ENCODE data around the gene ARHGAP30.
A peak's percentile ranks its signal among the peaks of the same experiment; 100 is the strongest.

ARHGAP30 gene

GRCh38 chr1:161013488-161014230 lies 56.0 kb downstream of the ARHGAP30 start:
- peak overlapping the region; percentile 96 for H3K4me2 ChIP-seq (ENCODE audit: low read depth, low read length, poor library complexity, severe bottlenecking)

GRCh38 chr1:161013131-161013487 lies 56.6 kb downstream of the ARHGAP30 start:
- no peaks in the 10 kb centered on the region for H3K27me3 ChIP-seq (ENCODE audit: insufficient read depth, low read length, poor library complexity, severe bottlenecking)
- no peaks in the 10 kb centered on the region for H3K9me2 ChIP-seq (replicated peaks; ENCODE audit: low read depth, low read length)
- H3K36me3 ChIP-seq (ENCODE audit: insufficient read depth, low read length): no peaks in the 10 kb centered on the region
- H2AFZ ChIP-seq (ENCODE audit: low read length): peak overlapping the region; percentile 47; the same call in 1 of the 2 replicates
- no peaks in the 10 kb centered on the region for H4K20me1 ChIP-seq (ENCODE audit: insufficient read depth, low read length, poor library complexity, severe bottlenecking)
- peaks cover 31% of the 10 kb centered on the region for H3K4me1 ChIP-seq (ENCODE audit: insufficient read depth, low read length, poor library complexity, severe bottlenecking)
- H3K9me3 ChIP-seq (ENCODE audit: insufficient read depth, low read depth, low read length): no peaks in the 10 kb centered on the region
- H3K9ac ChIP-seq (ENCODE audit: low read depth, low read length, poor library complexity, severe bottlenecking): peak overlapping the region; percentile 82
- H3K79me2 ChIP-seq (ENCODE audit: insufficient read depth, low read length): peaks cover 38% of the 10 kb centered on the region
- TF ChIP-seq, protein P1, sequence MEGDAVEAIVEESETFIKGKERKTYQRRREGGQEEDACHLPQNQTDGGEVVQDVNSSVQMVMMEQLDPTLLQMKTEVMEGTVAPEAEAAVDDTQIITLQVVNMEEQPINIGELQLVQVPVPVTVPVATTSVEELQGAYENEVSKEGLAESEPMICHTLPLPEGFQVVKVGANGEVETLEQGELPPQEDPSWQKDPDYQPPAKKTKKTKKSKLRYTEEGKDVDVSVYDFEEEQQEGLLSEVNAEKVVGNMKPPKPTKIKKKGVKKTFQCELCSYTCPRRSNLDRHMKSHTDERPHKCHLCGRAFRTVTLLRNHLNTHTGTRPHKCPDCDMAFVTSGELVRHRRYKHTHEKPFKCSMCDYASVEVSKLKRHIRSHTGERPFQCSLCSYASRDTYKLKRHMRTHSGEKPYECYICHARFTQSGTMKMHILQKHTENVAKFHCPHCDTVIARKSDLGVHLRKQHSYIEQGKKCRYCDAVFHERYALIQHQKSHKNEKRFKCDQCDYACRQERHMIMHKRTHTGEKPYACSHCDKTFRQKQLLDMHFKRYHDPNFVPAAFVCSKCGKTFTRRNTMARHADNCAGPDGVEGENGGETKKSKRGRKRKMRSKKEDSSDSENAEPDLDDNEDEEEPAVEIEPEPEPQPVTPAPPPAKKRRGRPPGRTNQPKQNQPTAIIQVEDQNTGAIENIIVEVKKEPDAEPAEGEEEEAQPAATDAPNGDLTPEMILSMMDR (conservative IDR thresholded peaks at IDR 0.05; ENCODE audit: low read length): no peak
- no peak for TF ChIP-seq EZH2phosphoT487 (IDR thresholded peaks at IDR 0.05; ENCODE audit: borderline replicate concordance)
- peak overlapping the region; percentile 87 for H3K4me3 ChIP-seq (ENCODE audit: low read length, poor library complexity, severe bottlenecking)
- peak overlapping the region; percentile 96 for H3K4me2 ChIP-seq (ENCODE audit: low read depth, low read length, poor library complexity, severe bottlenecking)
- H3F3A ChIP-seq (ENCODE audit: low read depth): peaks cover 16% of the 10 kb centered on the region

More at GRCh38 chr1:161013488-161014230, 56.0 kb downstream of the ARHGAP30 start:
- H2AFZ ChIP-seq (ENCODE audit: low read length): peak overlapping the region; percentile 47; the same call in 1 of the 2 replicates
- no peaks in the 10 kb centered on the region for H3K27me3 ChIP-seq (ENCODE audit: insufficient read depth, low read length, poor library complexity, severe bottlenecking)
- peaks cover 36% of the 10 kb centered on the region for H3K4me1 ChIP-seq (ENCODE audit: insufficient read depth, low read length, poor library complexity, severe bottlenecking)
- H3F3A ChIP-seq (ENCODE audit: low read depth): peaks cover 16% of the 10 kb centered on the region
- TF ChIP-seq, protein P1 (conservative IDR thresholded peaks at IDR 0.05; ENCODE audit: low read length): no peak
- TF ChIP-seq EZH2phosphoT487 (IDR thresholded peaks at IDR 0.05; ENCODE audit: borderline replicate concordance): no peak
- no peaks in the 10 kb centered on the region for H4K20me1 ChIP-seq (ENCODE audit: insufficient read depth, low read length, poor library complexity, severe bottlenecking)
- H3K9me2 ChIP-seq (replicated peaks; ENCODE audit: low read depth, low read length): no peaks in the 10 kb centered on the region
- H3K4me3 ChIP-seq (ENCODE audit: low read length, poor library complexity, severe bottlenecking): peak overlapping the region; percentile 87
- H3K36me3 ChIP-seq (ENCODE audit: insufficient read depth, low read length): no peaks in the 10 kb centered on the region
- no peaks in the 10 kb centered on the region for H3K9me3 ChIP-seq (ENCODE audit: insufficient read depth, low read depth, low read length)
- peak overlapping the region; percentile 82 for H3K9ac ChIP-seq (ENCODE audit: low read depth, low read length, poor library complexity, severe bottlenecking)
- peaks cover 39% of the 10 kb centered on the region for H3K79me2 ChIP-seq (ENCODE audit: insufficient read depth, low read length)

GRCh38 chr1:161012420-161012819 lies 57.3 kb downstream of the ARHGAP30 start:
- H3K9me3 ChIP-seq (ENCODE audit: insufficient read depth, low read depth, low read length): no peaks in the 10 kb centered on the region
- H3K27me3 ChIP-seq (ENCODE audit: insufficient read depth, low read length, poor library complexity, severe bottlenecking): no peaks in the 10 kb centered on the region
- H2AFZ ChIP-seq (ENCODE audit: low read length): no peak overlapping the region
- no peaks in the 10 kb centered on the region for H3K9me2 ChIP-seq (replicated peaks; ENCODE audit: low read depth, low read length)
- no peaks in the 10 kb centered on the region for H4K20me1 ChIP-seq (ENCODE audit: insufficient read depth, low read length, poor library complexity, severe bottlenecking)
- H3K4me3 ChIP-seq (ENCODE audit: low read length, poor library complexity, severe bottlenecking): peak overlapping the region; percentile 87
- peaks cover 33% of the 10 kb centered on the region for H3K79me2 ChIP-seq (ENCODE audit: insufficient read depth, low read length)
- peaks cover 16% of the 10 kb centered on the region for H3F3A ChIP-seq (ENCODE audit: low read depth)
- TF ChIP-seq, protein P1 (conservative IDR thresholded peaks at IDR 0.05; ENCODE audit: low read length): no peak
- TF ChIP-seq EZH2phosphoT487 (IDR thresholded peaks at IDR 0.05; ENCODE audit: borderline replicate concordance): no peak
- H3K4me1 ChIP-seq (ENCODE audit: insufficient read depth, low read length, poor library complexity, severe bottlenecking): peaks cover 28% of the 10 kb centered on the region
- H3K36me3 ChIP-seq (ENCODE audit: insufficient read depth, low read length): no peaks in the 10 kb centered on the region
- peak overlapping the region; percentile 96 for H3K4me2 ChIP-seq (ENCODE audit: low read depth, low read length, poor library complexity, severe bottlenecking)
- peak overlapping the region; percentile 82 for H3K9ac ChIP-seq (ENCODE audit: low read depth, low read length, poor library complexity, severe bottlenecking)

All from Loucy (cell line).